ENCODE data around the gene LDLRAD4. TPM values are rescaled to one million over a fixed set of nuclear protein-coding genes. Genes with fewer than 3 reads are reported as not detected.

The LDLRAD4 gene
- total and polyA plus RNA-seq, 2 experiments from 2014 or later = 0.73 to 1.9 TPM

DNA sequence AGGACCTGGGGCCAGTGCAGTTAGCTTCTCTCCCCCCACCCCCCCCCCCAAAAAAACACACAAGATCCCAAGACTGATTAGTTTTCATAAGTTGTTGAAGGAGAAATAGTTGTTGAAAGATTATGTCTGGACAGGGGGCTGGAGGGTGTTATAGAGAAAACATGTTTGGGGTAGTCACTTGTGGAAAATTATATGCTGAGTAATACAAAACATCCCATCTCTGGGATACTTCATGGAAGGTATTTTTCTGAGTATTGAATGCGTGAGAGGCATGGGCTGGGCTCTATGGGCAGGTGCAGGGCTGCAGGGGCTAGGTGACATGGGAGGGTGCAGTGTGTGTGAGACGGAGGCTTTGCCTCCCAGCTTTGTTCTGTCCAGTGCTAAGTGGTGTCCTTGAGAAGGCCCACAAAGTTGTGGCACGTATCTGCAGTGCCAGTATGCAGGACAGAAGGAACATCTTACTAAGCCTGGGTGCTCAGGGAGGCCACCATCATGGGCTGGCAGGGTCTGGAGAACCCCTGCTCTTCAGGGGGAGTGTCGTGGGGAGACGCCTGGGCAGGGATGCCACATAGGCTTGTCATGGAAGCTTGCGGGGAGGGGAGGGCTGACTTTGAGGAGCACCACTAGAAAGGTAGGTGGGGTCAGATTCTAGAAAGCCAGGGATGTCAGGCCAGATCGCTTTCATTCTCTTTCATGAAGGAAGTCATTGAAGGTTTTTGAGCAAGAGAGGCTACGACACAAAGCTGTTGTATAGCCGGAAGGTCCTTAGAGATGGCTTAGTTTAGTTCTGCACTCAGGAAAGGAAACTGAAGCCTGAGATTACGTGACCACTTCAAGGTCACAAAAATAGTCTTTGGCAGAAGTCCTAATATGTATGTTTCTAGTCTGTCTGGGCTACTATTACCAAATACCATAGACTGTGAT, 232.0 kb downstream of the LDLRAD4 start (continued):
- TF ChIP-seq, protein P1, sequence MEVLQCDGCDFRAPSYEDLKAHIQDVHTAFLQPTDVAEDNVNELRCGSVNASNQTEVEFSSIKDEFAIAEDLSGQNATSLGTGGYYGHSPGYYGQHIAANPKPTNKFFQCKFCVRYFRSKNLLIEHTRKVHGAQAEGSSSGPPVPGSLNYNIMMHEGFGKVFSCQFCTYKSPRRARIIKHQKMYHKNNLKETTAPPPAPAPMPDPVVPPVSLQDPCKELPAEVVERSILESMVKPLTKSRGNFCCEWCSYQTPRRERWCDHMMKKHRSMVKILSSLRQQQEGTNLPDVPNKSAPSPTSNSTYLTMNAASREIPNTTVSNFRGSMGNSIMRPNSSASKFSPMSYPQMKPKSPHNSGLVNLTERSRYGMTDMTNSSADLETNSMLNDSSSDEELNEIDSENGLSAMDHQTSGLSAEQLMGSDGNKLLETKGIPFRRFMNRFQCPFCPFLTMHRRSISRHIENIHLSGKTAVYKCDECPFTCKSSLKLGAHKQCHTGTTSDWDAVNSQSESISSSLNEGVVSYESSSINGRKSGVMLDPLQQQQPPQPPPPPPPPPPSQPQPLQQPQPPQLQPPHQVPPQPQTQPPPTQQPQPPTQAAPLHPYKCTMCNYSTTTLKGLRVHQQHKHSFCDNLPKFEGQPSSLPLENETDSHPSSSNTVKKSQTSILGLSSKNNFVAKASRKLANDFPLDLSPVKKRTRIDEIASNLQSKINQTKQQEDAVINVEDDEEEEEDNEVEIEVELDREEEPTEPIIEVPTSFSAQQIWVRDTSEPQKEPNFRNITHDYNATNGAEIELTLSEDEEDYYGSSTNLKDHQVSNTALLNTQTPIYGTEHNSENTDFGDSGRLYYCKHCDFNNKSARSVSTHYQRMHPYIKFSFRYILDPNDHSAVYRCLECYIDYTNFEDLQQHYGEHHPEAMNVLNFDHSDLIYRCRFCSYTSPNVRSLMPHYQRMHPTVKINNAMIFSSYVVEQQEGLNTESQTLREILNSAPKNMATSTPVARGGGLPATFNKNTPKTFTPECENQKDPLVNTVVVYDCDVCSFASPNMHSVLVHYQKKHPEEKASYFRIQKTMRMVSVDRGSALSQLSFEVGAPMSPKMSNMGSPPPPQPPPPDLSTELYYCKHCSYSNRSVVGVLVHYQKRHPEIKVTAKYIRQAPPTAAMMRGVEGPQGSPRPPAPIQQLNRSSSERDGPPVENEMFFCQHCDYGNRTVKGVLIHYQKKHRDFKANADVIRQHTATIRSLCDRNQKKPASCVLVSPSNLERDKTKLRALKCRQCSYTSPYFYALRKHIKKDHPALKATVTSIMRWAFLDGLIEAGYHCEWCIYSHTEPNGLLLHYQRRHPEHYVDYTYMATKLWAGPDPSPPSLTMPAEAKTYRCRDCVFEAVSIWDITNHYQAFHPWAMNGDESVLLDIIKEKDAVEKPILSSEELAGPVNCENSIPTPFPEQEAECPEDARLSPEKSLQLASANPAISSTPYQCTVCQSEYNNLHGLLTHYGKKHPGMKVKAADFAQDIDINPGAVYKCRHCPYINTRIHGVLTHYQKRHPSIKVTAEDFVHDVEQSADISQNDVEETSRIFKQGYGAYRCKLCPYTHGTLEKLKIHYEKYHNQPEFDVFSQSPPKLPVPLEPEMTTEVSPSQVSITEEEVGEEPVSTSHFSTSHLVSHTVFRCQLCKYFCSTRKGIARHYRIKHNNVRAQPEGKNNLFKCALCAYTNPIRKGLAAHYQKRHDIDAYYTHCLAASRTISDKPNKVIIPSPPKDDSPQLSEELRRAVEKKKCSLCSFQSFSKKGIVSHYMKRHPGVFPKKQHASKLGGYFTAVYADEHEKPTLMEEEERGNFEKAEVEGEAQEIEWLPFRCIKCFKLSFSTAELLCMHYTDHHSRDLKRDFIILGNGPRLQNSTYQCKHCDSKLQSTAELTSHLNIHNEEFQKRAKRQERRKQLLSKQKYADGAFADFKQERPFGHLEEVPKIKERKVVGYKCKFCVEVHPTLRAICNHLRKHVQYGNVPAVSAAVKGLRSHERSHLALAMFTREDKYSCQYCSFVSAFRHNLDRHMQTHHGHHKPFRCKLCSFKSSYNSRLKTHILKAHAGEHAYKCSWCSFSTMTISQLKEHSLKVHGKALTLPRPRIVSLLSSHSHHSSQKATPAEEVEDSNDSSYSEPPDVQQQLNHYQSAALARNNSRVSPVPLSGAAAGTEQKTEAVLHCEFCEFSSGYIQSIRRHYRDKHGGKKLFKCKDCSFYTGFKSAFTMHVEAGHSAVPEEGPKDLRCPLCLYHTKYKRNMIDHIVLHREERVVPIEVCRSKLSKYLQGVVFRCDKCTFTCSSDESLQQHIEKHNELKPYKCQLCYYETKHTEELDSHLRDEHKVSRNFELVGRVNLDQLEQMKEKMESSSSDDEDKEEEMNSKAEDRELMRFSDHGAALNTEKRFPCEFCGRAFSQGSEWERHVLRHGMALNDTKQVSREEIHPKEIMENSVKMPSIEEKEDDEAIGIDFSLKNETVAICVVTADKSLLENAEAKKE (CRISPR knock-in tag; IDR thresholded peaks at IDR 0.05) = no peak

DNA sequence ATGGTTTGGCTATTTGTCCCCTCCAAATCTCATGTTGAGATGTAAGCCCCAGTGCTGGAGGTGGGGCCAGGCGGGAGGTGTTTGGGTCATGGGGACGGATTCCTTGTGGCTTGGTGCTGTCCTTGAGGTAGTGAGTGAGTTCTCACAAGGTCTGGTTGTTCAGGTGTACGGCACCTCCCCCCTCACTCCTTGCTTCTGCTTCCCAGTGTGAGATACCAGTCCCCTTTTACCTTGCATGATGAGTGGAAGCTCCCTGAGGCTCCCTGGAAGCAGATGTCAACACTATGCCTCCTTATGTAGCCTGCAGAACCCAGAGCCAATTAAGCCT, 232.6 kb downstream of the LDLRAD4 start:
- no peak overlapping the region for H3K4me3 ChIP-seq
- H3K27me3 Mint-ChIP-seq (ENCODE audit: insufficient read depth, low read depth, poor library complexity) = peaks cover 10% of the 10 kb centered on the region
- H3K4me2 ChIP-seq = no peak overlapping the region
- peaks cover 57% of the 10 kb centered on the region for H3K4me1 Mint-ChIP-seq
- no peaks in the 10 kb centered on the region for H3K36me3 Mint-ChIP-seq (ENCODE audit: low read depth)
- TF ChIP-seq ZNF331 (CRISPR knock-in tag; IDR thresholded peaks at IDR 0.05; ENCODE audit: low read depth) = no peak
- TF ChIP-seq, protein P2, sequence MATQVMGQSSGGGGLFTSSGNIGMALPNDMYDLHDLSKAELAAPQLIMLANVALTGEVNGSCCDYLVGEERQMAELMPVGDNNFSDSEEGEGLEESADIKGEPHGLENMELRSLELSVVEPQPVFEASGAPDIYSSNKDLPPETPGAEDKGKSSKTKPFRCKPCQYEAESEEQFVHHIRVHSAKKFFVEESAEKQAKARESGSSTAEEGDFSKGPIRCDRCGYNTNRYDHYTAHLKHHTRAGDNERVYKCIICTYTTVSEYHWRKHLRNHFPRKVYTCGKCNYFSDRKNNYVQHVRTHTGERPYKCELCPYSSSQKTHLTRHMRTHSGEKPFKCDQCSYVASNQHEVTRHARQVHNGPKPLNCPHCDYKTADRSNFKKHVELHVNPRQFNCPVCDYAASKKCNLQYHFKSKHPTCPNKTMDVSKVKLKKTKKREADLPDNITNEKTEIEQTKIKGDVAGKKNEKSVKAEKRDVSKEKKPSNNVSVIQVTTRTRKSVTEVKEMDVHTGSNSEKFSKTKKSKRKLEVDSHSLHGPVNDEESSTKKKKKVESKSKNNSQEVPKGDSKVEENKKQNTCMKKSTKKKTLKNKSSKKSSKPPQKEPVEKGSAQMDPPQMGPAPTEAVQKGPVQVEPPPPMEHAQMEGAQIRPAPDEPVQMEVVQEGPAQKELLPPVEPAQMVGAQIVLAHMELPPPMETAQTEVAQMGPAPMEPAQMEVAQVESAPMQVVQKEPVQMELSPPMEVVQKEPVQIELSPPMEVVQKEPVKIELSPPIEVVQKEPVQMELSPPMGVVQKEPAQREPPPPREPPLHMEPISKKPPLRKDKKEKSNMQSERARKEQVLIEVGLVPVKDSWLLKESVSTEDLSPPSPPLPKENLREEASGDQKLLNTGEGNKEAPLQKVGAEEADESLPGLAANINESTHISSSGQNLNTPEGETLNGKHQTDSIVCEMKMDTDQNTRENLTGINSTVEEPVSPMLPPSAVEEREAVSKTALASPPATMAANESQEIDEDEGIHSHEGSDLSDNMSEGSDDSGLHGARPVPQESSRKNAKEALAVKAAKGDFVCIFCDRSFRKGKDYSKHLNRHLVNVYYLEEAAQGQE (IDR thresholded peaks at IDR 0.05; ENCODE audit: unreplicated experiment) = no peak
- TF ChIP-seq POLR2AphosphoS5 (IDR thresholded peaks at IDR 0.05; ENCODE audit: low read depth) = no peak
- TF ChIP-seq ZNF114 (CRISPR knock-in tag; IDR thresholded peaks at IDR 0.05) = no peak
- H3K27me3 ChIP-seq (ENCODE audit: insufficient read depth) = no peaks in the 10 kb centered on the region
- H3K9me2 ChIP-seq (ENCODE audit: insufficient read depth) = no peaks in the 10 kb centered on the region
- H3K4me1 ChIP-seq (ENCODE audit: insufficient read depth) = peaks cover 19% of the 10 kb centered on the region
- H4K20me1 ChIP-seq (replicated peaks; ENCODE audit: insufficient read depth) = no peaks in the 10 kb centered on the region
- H3K9me3 Mint-ChIP-seq = no peaks in the 10 kb centered on the region
- no peak overlapping the region for H3K27ac Mint-ChIP-seq
- no peaks in the 10 kb centered on the region for H3K36me3 ChIP-seq (ENCODE audit: insufficient read depth)
- no peak for DNase-seq (ENCODE audit: low spot score)
- no peak overlapping the region for H2AFZ ChIP-seq
- no peaks in the 10 kb centered on the region for H3K79me2 ChIP-seq (replicated peaks; ENCODE audit: insufficient read depth)
- H3F3A ChIP-seq (replicated peaks; ENCODE audit: low read depth) = no peaks in the 10 kb centered on the region; the same call in 1 of the 2 replicates
- ATAC-seq = no peak
- no peak overlapping the region for H3K27ac ChIP-seq (ENCODE audit: low read depth)
- H3K4me3 Mint-ChIP-seq = no peak overlapping the region

Data from GM23338 (cell line).